AG04450 (cell line): ENCODE data around the gene UNK. TPM values are rescaled to one million over a fixed set of nuclear protein-coding genes. Genes with fewer than 3 reads are reported as not detected.
A peak's percentile ranks its signal among the peaks of the same experiment; 100 is the strongest.

ENCODE experiments used
- CTCF ChIA-PET: fragments of 300-600, 350-600 bp; formaldehyde crosslinking; extraction: SDS; loops from one replicate; lab custom pipeline; 2022; ENCODE audit warnings: antibody characterized with exemption, inconsistent platforms; lab: Charles Lee
- POLR2A ChIA-PET: fragments of 350-600 bp; formaldehyde crosslinking; extraction: SDS; loops from one replicate; lab custom pipeline; 2021; ENCODE audit warnings: antibody characterized with exemption, inconsistent platforms; lab: Yijun Ruan, JAX
- DNase-seq: peaks from one replicate; pipeline ENCODE4 v3.0.0-alpha.2; 2011; ENCODE audit warnings: low read depth, low spot score
- H3K27ac ChIP-seq: one replicate; pipeline ENCODE4 v1.5.1; 2012; ENCODE audit warnings: low read depth, low read length, control low read depth
- H3K27me3 ChIP-seq: one replicate; pipeline ENCODE4 v1.6.0; 2012; ENCODE audit warnings: low read length; ENCODE audit not compliant: control insufficient read depth, insufficient read depth
- H3K4me3 ChIP-seq: 2 replicates; pipeline ENCODE4 v1.5.1; 2011; ENCODE audit warnings: mild to moderate bottlenecking, low read depth, low read length, control low read depth
- H3K9me3 ChIP-seq: 2 replicates; pipeline ENCODE4 v1.5.1; 2012; ENCODE audit warnings: low read length; ENCODE audit not compliant: control insufficient read depth, insufficient read depth
- polyA plus RNA-seq: library from polyadenylated mRNA; depleted of rRNA; stranded (reverse); fragments of >200 nt; gene quantifications from 2 replicates; pipeline ENCODE4 v1.2.3, GENCODE V29; 2011
- TF ChIP-seq, protein P1 (sequence below): IDR thresholded peaks from 2 replicates; pipeline ENCODE4 v1.5.1; 2011; ENCODE audit warnings: low read depth, low read length, control low read depth, inconsistent platforms

UNK gene
- polyA plus RNA-seq, 1 experiment = 11.4 TPM

GRCh38 chr17:75847614-75848522 lies 63.3 kb downstream of the UNK start:
- H3K27ac ChIP-seq = no peak overlapping the region
- no peak for DNase-seq
- H3K4me3 ChIP-seq = no peak overlapping the region
- TF ChIP-seq, protein P1, sequence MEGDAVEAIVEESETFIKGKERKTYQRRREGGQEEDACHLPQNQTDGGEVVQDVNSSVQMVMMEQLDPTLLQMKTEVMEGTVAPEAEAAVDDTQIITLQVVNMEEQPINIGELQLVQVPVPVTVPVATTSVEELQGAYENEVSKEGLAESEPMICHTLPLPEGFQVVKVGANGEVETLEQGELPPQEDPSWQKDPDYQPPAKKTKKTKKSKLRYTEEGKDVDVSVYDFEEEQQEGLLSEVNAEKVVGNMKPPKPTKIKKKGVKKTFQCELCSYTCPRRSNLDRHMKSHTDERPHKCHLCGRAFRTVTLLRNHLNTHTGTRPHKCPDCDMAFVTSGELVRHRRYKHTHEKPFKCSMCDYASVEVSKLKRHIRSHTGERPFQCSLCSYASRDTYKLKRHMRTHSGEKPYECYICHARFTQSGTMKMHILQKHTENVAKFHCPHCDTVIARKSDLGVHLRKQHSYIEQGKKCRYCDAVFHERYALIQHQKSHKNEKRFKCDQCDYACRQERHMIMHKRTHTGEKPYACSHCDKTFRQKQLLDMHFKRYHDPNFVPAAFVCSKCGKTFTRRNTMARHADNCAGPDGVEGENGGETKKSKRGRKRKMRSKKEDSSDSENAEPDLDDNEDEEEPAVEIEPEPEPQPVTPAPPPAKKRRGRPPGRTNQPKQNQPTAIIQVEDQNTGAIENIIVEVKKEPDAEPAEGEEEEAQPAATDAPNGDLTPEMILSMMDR = no peak
- H3K9me3 ChIP-seq = no peaks in the 10 kb centered on the region
- no peaks in the 10 kb centered on the region for H3K27me3 ChIP-seq
- ChIA-PET POLR2A (interaction anchor here (1.4 kb wide), 1 partner anchor 7 kb away, joined by 3 read pairs; the partner anchor contains the start of gene WBP2), CTCF (interaction anchor here (0.6 to 3.3 kb wide), 10 partner anchors 7 to 98 kb away, joined by 3 to 18 read pairs (median 4); partner anchors contain the start of genes GALK1 and WBP2)

DNA sequence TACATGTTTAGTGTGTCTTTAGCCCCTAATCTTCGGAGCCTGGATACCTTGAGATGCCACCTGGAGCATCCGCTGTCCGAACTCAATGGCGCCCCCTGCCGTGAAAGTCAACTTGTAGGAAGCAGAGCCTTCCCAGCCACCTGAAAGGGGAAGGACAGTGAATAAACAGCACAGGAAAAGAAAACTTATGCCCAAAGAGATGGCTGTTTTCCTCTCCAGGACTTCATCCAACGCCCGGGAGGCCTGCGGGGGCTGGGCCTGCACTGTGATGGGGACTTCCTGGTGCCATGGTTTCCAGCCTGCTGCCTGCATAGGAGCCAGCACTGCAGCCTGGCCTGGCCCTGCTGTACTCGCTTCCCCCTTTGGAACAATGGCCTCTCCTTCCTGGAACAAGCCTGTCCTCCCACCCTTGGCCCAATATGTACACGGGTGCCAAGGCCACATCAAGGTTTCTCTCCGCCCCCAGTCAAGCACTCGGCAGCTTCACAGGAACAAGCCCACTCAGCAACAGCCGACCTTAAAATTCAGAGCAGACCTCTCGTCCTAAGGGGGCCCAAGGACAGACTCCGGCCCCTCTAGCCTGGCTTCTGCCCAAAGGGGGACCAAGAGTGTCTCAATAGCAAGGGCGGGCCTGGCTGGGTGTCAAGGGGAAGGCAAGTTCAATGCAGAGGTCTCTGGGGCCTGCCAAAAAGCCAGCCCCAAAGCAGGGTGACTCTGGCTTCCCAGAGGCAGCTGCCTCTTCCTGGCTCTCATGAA lies 64.1 kb downstream of the UNK start:
- Histone ChIP-seq H3K9me3 (no peaks in the 10 kb centered on the region), H3K27ac (no peak overlapping the region), H3K4me3 (no peak overlapping the region), H3K27me3 (no peaks in the 10 kb centered on the region)
- ChIA-PET POLR2A (interaction anchor here (0.6 kb wide), 1 partner anchor 340 kb away, joined by 3 read pairs; no protein-coding TSS in a partner anchor), CTCF (interaction anchor here (0.6 to 1.0 kb wide), 10 partner anchors 11 to 97 kb away, joined by 3 to 6 read pairs (median 3); partner anchors contain the start of gene GALK1)
- DNase-seq = no peak
- TF ChIP-seq, protein P1 = peak; percentile 71

DNA sequence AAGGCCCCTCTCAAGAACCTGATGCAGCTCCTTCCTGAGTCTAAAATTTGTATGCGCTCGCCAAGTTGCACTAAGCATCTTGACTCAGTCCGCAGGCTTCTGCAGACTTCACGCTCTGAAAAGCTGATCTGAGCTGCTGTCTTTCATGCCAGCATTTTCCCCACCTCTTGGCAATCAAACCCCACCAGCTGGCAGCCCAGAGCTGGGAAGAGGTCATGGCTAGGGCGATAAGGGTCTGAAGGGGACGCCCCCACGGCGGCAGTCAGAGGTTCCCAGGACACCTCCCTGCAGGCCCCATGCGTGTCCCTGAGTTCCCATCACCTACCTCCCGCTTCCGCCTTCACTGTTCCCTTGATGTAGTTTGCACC lies 64.7 kb downstream of the UNK start:
- H3K9me3 ChIP-seq = no peaks in the 10 kb centered on the region
- TF ChIP-seq, protein P1 = no peak
- ChIA-PET POLR2A (interaction anchor here (0.6 to 1.0 kb wide), 2 partner anchors 12 to 340 kb away, joined by 3 read pairs; no protein-coding TSS in a partner anchor), CTCF (interaction anchor here (0.6 to 1.4 kb wide), 3 partner anchors 12 to 34 kb away, joined by 3 to 4 read pairs (median 3); no protein-coding TSS in a partner anchor)
- no peak overlapping the region for H3K27ac ChIP-seq
- H3K4me3 ChIP-seq = no peak overlapping the region
- no peak for DNase-seq
- H3K27me3 ChIP-seq = no peaks in the 10 kb centered on the region

- Histone ChIP-seq H3K9me3 (no peaks in the 10 kb centered on the region), H3K27me3 (no peaks in the 10 kb centered on the region), H3K27ac (no peak overlapping the region), H3K4me3 (no peak overlapping the region)
- POLR2A ChIA-PET = interaction anchor here (1.0 kb wide), 1 partner anchor 11 kb away, joined by 3 read pairs; no protein-coding TSS in a partner anchor
- TF ChIP-seq, protein P1 = no peak
- no peak for DNase-seq
- CTCF ChIA-PET = interaction anchor here (0.9 to 1.4 kb wide), 2 partner anchors 11 to 12 kb away, joined by 3 to 4 read pairs; no protein-coding TSS in a partner anchor
Measured at GRCh38 chr17:75849724-75850123, 65.1 kb downstream of the UNK start.
